Right lobe of liver (tissue), 6 donors: ENCODE results near the gene RB1. TPM values are rescaled to one million over a fixed set of nuclear protein-coding genes. Genes with fewer than 3 reads are reported as not detected.

Experiments
- ATAC-seq, 4 donors: fragments of 200-7000 bp; cut with Tn5 transposase; one replicate each; pipeline ENCODE4 v1.9.1; 2020; ENCODE audit warnings: mild to moderate bottlenecking in 4 of 4, moderate library complexity in 4 of 4
- DNase-seq, 3 donors: peaks; one replicate each; pipeline ENCODE4 v3.0.0-alpha.2; 2020
- H3K27ac ChIP-seq, 3 donors: fragments of 200-600 bp; one replicate each; pipeline ENCODE4 v1.8.0; 2022
- H3K27me3 ChIP-seq, 2 donors: fragments of 200-600 bp; one replicate each; pipeline ENCODE4 v1.8.0; 2022
- H3K36me3 ChIP-seq, 4 donors: fragments of 200-600 bp; sonication (generic) in 1 of 4; one replicate each; pipeline versions ENCODE4 v1.5.1 to v1.8.0; 2017 to 2022; ENCODE audit warnings: control low read depth in 1 of 4
- H3K4me1 ChIP-seq, 4 donors: fragments of 200-600 bp; sonication (generic) in 1 of 4; one replicate each; pipeline versions ENCODE4 v1.5.1 to v1.8.0; 2017 to 2022; ENCODE audit warnings: control low read depth in 1 of 4
- H3K4me3 ChIP-seq, 3 donors: fragments of 200-600 bp; one replicate each; pipeline ENCODE4 v1.8.0; 2022
- H3K9me3 ChIP-seq, 4 donors: fragments of 200-600 bp; sonication (generic) in 1 of 4; one replicate each; pipeline versions ENCODE4 v1.5.1 to v1.8.0; 2017 to 2022; ENCODE audit warnings: control low read depth in 1 of 4
- CTCF ChIP-seq, 4 donors: fragments of 200-600 bp in 3 of 4; fragments of 450-650 bp in 1 of 4; IDR thresholded peaks; one replicate each; pipeline versions ENCODE4 v1.5.1 to v1.8.0; 2016 to 2022; ENCODE audit warnings: antibody characterized with exemption in 4 of 4, mild to moderate bottlenecking in 2 of 4
- POLR2A ChIP-seq: fragments of 450-650 bp; IDR thresholded peaks from one replicate; pipeline ENCODE4 v1.6.1; 2017; ENCODE audit warnings: antibody characterized with exemption, mild to moderate bottlenecking
- WGBS: methylation state at CpG from one replicate; pipeline ENCODE4 v1.1.6; 2018; ENCODE audit warnings: low coverage, low lambda C conversion rate; ENCODE audit not compliant: insufficient coverage; ENCODE audit errors: missing lambda C conversion rate; 5-methylcytosine and 5-hydroxymethylcytosine counted together
- intact Hi-C, 2 donors: fragments of 100-400 bp; cut with DNase I; formaldehyde crosslinking; loops; one replicate each; pipeline versions ENCODE4 v1.11.2 to v1.14.1; 2022
- total RNA-seq, 6 experiments: library from RNA; depleted of rRNA in 2 of 6; stranded (reverse); fragments of >200 nt in 2 of 6; fragmentation: NEBNext Ultra II Directional in 3 of 6; extraction: Animal tissue kit (Norgen Biotek cat#: 25700) in 3 of 6; gene quantifications; one replicate each; pipeline versions ENCODE4 v1.1.0 to v1.2.4, GENCODE V29; 2016 to 2023
- donor health status: DM: no; HTN: yes; CAD: no.
- donor health status: DM: no; HTN: no; CAD: no.
- donor health status: DM: no; HTN: no; CAD: no.
- donor health status: DM: no; HTN: yes; CAD: no.
- donor health status: DM: no; HTN: yes; CAD: no.

The RB1 gene
- total RNA-seq, 6 experiments from 2014 or later: 6.2 to 19.4 (median 12.3) TPM

GRCh38 chr13:48318821-48319511 is 15.4 kb downstream of the RB1 start:
- Histone ChIP-seq H3K27ac (no peak overlapping the region), H3K27me3 (no peaks in the 10 kb centered on the region), H3K36me3 (no peaks in the 10 kb centered on the region), H3K4me3 (peak overlapping the region; percentile 9 to 33 (median 16)), H3K9me3 (peaks cover 0 to 6% (median 1%) of the 10 kb centered on the region in 4 donors), H3K4me1 (no peaks in the 10 kb centered on the region)
- intact Hi-C loops: no loop called here
- TF ChIP-seq CTCF (IDR thresholded peaks at IDR 0.05): no peak
- TF ChIP-seq POLR2A: no peak
- 58% methylated on average over 15 of the region's 47 CpGs for WGBS
- DNase-seq: peak in 1 of 3 donors; percentile 29
- ATAC-seq: peak; percentile 24 to 43 (median 35)

GRCh38 chr13:48319531-48320398 is 16.2 kb downstream of the RB1 start:
- no peak overlapping the region for H3K27ac ChIP-seq
- TF ChIP-seq CTCF (IDR thresholded peaks at IDR 0.05): no peak
- no peaks in the 10 kb centered on the region for H3K4me1 ChIP-seq
- intact Hi-C loops: no loop called here
- ATAC-seq: peak; percentile 32 to 54 (median 45)
- no peaks in the 10 kb centered on the region for H3K27me3 ChIP-seq
- H3K9me3 ChIP-seq: peaks cover 0 to 6% (median 1%) of the 10 kb centered on the region in 4 donors
- peak in 1 of 3 donors; percentile 27 for DNase-seq
- H3K36me3 ChIP-seq: no peaks in the 10 kb centered on the region
- 68% methylated on average over 26 of the region's 48 CpGs for WGBS
- peak overlapping the region in 1 of 3 donors; percentile 33 for H3K4me3 ChIP-seq

- peak in 1 of 4 donors; percentile 12 for ATAC-seq
- H3K36me3 ChIP-seq: no peaks in the 10 kb centered on the region
- peak overlapping the region in 1 of 3 donors; percentile 33 for H3K4me3 ChIP-seq
- H3K9me3 ChIP-seq: peaks cover 0 to 6% (median 1%) of the 10 kb centered on the region in 4 donors
- 60% methylated on average over 2 of the region's 20 CpGs for WGBS
- TF ChIP-seq POLR2A (no peak), CTCF (IDR thresholded peaks at IDR 0.05) (no peak)
- intact Hi-C loops: no loop called here
- no peak overlapping the region for H3K27ac ChIP-seq
- no peaks in the 10 kb centered on the region for H3K4me1 ChIP-seq
- H3K27me3 ChIP-seq: no peaks in the 10 kb centered on the region
- no peak for DNase-seq
Observed at GRCh38 chr13:48320399-48320790, 16.8 kb downstream of the RB1 start.

- no peaks in the 10 kb centered on the region for H3K4me1 ChIP-seq
- H3K4me3 ChIP-seq: peak overlapping the region; percentile 4 to 45 (median 21)
- TF ChIP-seq CTCF (IDR thresholded peaks at IDR 0.05) (no peak), POLR2A (no peak)
- WGBS: 48% methylated on average over 34 of the region's 35 CpGs
- DNase-seq: no peak
- intact Hi-C loops: no loop called here
- ATAC-seq: no peak
- H3K27me3 ChIP-seq: no peaks in the 10 kb centered on the region
- H3K9me3 ChIP-seq: peaks cover 0 to 6% (median 1%) of the 10 kb centered on the region in 4 donors
- H3K36me3 ChIP-seq: no peaks in the 10 kb centered on the region
- H3K27ac ChIP-seq: no peak overlapping the region
Observed at GRCh38 chr13:48320891-48321510, 17.4 kb downstream of the RB1 start.
